Astrocyte (in vitro differentiated cells and primary cell): ENCODE measurements around the gene MAP4K4. TPM values are rescaled to one million over a fixed set of nuclear protein-coding genes. Genes with fewer than 3 reads are reported as not detected.

Experiments
- DNase-seq: peaks from one replicate; pipeline ENCODE4 v3.0.0-alpha.2; 2010; ENCODE audit warnings: low read depth
- FAIRE-seq: peaks from 2 replicates; lab custom pipeline; 2011; peaks lifted over from hg19 to GRCh38; lab: Jason Lieb, UNC
- H2AFZ ChIP-seq: 2 replicates; pipeline ENCODE4 v1.6.0; 2012; ENCODE audit warnings: low read depth, low read length, inconsistent platforms
- H3K27ac ChIP-seq: 2 replicates; pipeline ENCODE4 v1.5.1; 2011; ENCODE audit warnings: low read depth, low read length, inconsistent platforms
- H3K27me3 ChIP-seq: 2 replicates; pipeline ENCODE4 v1.6.0; 2011; ENCODE audit warnings: low read length, inconsistent platforms; ENCODE audit not compliant: insufficient read depth
- H3K36me3 ChIP-seq: 2 replicates; pipeline ENCODE4 v1.5.1; 2011; ENCODE audit warnings: low read length, inconsistent platforms; ENCODE audit not compliant: insufficient read depth
- H3K4me1 ChIP-seq: 2 replicates; pipeline ENCODE4 v1.5.1; 2011; ENCODE audit warnings: low read length, inconsistent platforms; ENCODE audit not compliant: insufficient read depth
- H3K4me2 ChIP-seq: 2 replicates; pipeline ENCODE4 v1.6.0; 2012; ENCODE audit warnings: low read length, inconsistent platforms
- H3K4me3 ChIP-seq: 2 replicates; pipeline ENCODE4 v1.5.1; 2011; ENCODE audit warnings: low read depth, mild to moderate bottlenecking, low read length, inconsistent platforms; ENCODE audit not compliant: insufficient read depth
- H3K79me2 ChIP-seq: 2 replicates; pipeline ENCODE4 v1.6.0; 2012; ENCODE audit warnings: mild to moderate bottlenecking, low read length, inconsistent platforms; ENCODE audit not compliant: insufficient read depth
- H3K9ac ChIP-seq: 2 replicates; pipeline ENCODE4 v1.6.0; 2012; ENCODE audit warnings: mild to moderate bottlenecking, low read length, inconsistent platforms
- H3K9me3 ChIP-seq: 2 replicates; pipeline ENCODE4 v1.5.1; 2012; ENCODE audit warnings: low read depth, mild to moderate bottlenecking, low read length, inconsistent platforms; ENCODE audit not compliant: insufficient read depth
- H4K20me1 ChIP-seq: 2 replicates; pipeline ENCODE4 v1.6.0; 2012; ENCODE audit warnings: low read length, inconsistent platforms; ENCODE audit not compliant: insufficient read depth
- H3K27ac Mint-ChIP-seq: one replicate; pipeline ENCODE4 v1.8.0; 2021; ENCODE audit warnings: mild to moderate bottlenecking, mixed read lengths; ENCODE audit not compliant: unreplicated experiment
- H3K27me3 Mint-ChIP-seq: one replicate; pipeline ENCODE4 v1.8.0; 2021; ENCODE audit warnings: low read depth, mixed read lengths; ENCODE audit not compliant: unreplicated experiment
- H3K36me3 Mint-ChIP-seq: one replicate; pipeline ENCODE4 v1.8.0; 2021; ENCODE audit warnings: low read depth, mixed read lengths; ENCODE audit not compliant: unreplicated experiment
- H3K4me1 Mint-ChIP-seq: one replicate; pipeline ENCODE4 v1.8.0; 2021; ENCODE audit warnings: low read depth, mixed read lengths; ENCODE audit not compliant: unreplicated experiment
- H3K4me3 Mint-ChIP-seq: one replicate; pipeline ENCODE4 v1.8.0; 2021; ENCODE audit warnings: mild to moderate bottlenecking, moderate library complexity, mixed read lengths; ENCODE audit not compliant: unreplicated experiment
- H3K9me3 Mint-ChIP-seq: one replicate; pipeline ENCODE4 v1.8.0; 2021; ENCODE audit warnings: mild to moderate bottlenecking, mixed read lengths; ENCODE audit not compliant: unreplicated experiment
- CTCF ChIP-seq: IDR thresholded peaks from 2 replicates; pipeline ENCODE4 v1.5.1; 2011; ENCODE audit warnings: low read depth, mild to moderate bottlenecking, inconsistent platforms, low read length, moderate library complexity; ENCODE audit not compliant: insufficient read depth
- EZH2 ChIP-seq: IDR thresholded peaks from 2 replicates; pipeline ENCODE4 v1.6.1; 2012; ENCODE audit warnings: mild to moderate bottlenecking, low read length, inconsistent platforms; ENCODE audit not compliant: insufficient read depth
- total RNA-seq: library from RNA; stranded (reverse); gene quantifications from 2 replicates; pipeline ENCODE4 v1.2.1, GENCODE V29; 2021

MAP4K4 gene
- total RNA-seq, 1 donor from 2014 or later: 231 TPM

GRCh38 chr2:101792208-101792607 lies 94.7 kb downstream of the MAP4K4 start:
- Histone ChIP-seq H4K20me1 (peaks cover 93% of the 10 kb centered on the region), H3K9me3 (no peaks in the 10 kb centered on the region), H3K4me1 (peaks cover 12% of the 10 kb centered on the region), H3K79me2 (peaks cover 100% of the 10 kb centered on the region), H3K27ac (no peak overlapping the region), H3K4me3 (no peak overlapping the region), H3K9ac (no peak overlapping the region), H2AFZ (no peak overlapping the region), H3K4me2 (no peak overlapping the region), H3K36me3 (peaks cover 11% of the 10 kb centered on the region), H3K27me3 (no peaks in the 10 kb centered on the region)
- Mint-ChIP-seq H3K4me3 (no peak overlapping the region), H3K27me3 (no peaks in the 10 kb centered on the region), H3K36me3 (peaks cover 7% of the 10 kb centered on the region), H3K4me1 (peaks cover 51% of the 10 kb centered on the region), H3K9me3 (no peaks in the 10 kb centered on the region), H3K27ac (no peak overlapping the region)
- no peak for TF ChIP-seq CTCF
- TF ChIP-seq EZH2: no peak
- no peak for FAIRE-seq
- DNase-seq: no peak

- FAIRE-seq (no peak), DNase-seq (no peak)
- H3K4me1 ChIP-seq: peaks cover 10% of the 10 kb centered on the region
- no peak overlapping the region for H3K27ac ChIP-seq
- H3K79me2 ChIP-seq: peaks cover 100% of the 10 kb centered on the region
- H3K27ac Mint-ChIP-seq: no peak overlapping the region
- no peaks in the 10 kb centered on the region for H3K27me3 ChIP-seq
- H2AFZ ChIP-seq: no peak overlapping the region
- H3K9ac ChIP-seq: no peak overlapping the region
- no peaks in the 10 kb centered on the region for H3K27me3 Mint-ChIP-seq
- H3K4me3 Mint-ChIP-seq: no peak overlapping the region
- peaks cover 92% of the 10 kb centered on the region for H4K20me1 ChIP-seq
- no peak for TF ChIP-seq EZH2
- TF ChIP-seq CTCF: no peak
- H3K9me3 Mint-ChIP-seq: no peaks in the 10 kb centered on the region
- H3K4me3 ChIP-seq: no peak overlapping the region
- no peak overlapping the region for H3K4me2 ChIP-seq
- H3K36me3 ChIP-seq: peaks cover 11% of the 10 kb centered on the region
- no peaks in the 10 kb centered on the region for H3K9me3 ChIP-seq
- peaks cover 47% of the 10 kb centered on the region for H3K4me1 Mint-ChIP-seq
- H3K36me3 Mint-ChIP-seq: peaks cover 7% of the 10 kb centered on the region
Measured at GRCh38 chr2:101793277-101793969, 95.9 kb downstream of the MAP4K4 start.

GRCh38 chr2:101794141-101794540 lies 96.6 kb downstream of the MAP4K4 start:
- Histone ChIP-seq H3K4me1 (peaks cover 4% of the 10 kb centered on the region), H3K4me3 (no peak overlapping the region), H2AFZ (no peak overlapping the region), H3K4me2 (no peak overlapping the region), H3K79me2 (peaks cover 100% of the 10 kb centered on the region), H3K9ac (no peak overlapping the region), H3K9me3 (no peaks in the 10 kb centered on the region), H3K27ac (no peak overlapping the region), H3K36me3 (peaks cover 11% of the 10 kb centered on the region), H4K20me1 (peaks cover 91% of the 10 kb centered on the region), H3K27me3 (no peaks in the 10 kb centered on the region)
- H3K27me3 Mint-ChIP-seq: no peaks in the 10 kb centered on the region
- no peaks in the 10 kb centered on the region for H3K9me3 Mint-ChIP-seq
- DNase-seq (no peak), FAIRE-seq (no peak)
- H3K27ac Mint-ChIP-seq: no peak overlapping the region
- H3K4me3 Mint-ChIP-seq: no peak overlapping the region
- peaks cover 7% of the 10 kb centered on the region for H3K36me3 Mint-ChIP-seq
- peaks cover 41% of the 10 kb centered on the region for H3K4me1 Mint-ChIP-seq
- TF ChIP-seq EZH2: no peak
- no peak for TF ChIP-seq CTCF
